Body of pancreas (tissue), 4 donors: Measurements from ENCODE around the gene WNT9A. TPM values are rescaled to one million over a fixed set of nuclear protein-coding genes. Genes with fewer than 3 reads are reported as not detected.

Experiments used
- ATAC-seq: fragments of 150-250 bp; one replicate; pipeline ENCODE4 v1.9.1; 2016
- DNase-seq, 4 donors: peaks; one replicate each; pipeline ENCODE4 v3.0.0-alpha.2; 2019
- H3K27ac ChIP-seq, 4 donors: fragments of 200-600 bp; sonication (generic); 1 replicate in 3 of 4; 2 replicates in 1 of 4; pipeline versions ENCODE4 v1.5.1 to v1.6.1; 2016 to 2019; ENCODE audit warnings: mild to moderate bottlenecking in 1 of 4, mixed read lengths in 1 of 4, moderate library complexity in 1 of 4
- H3K27me3 ChIP-seq, 2 donors: fragments of 200-600 bp; sonication (generic); one replicate each; pipeline ENCODE4 v1.6.0; 2016; ENCODE audit warnings: mild to moderate bottlenecking in 1 of 2
- H3K36me3 ChIP-seq, 2 donors: fragments of 200-600 bp; sonication (generic); replicated peaks in 1 of 2; 2 replicates each; pipeline ENCODE4 v1.5.1; 2016; ENCODE audit warnings: low read depth in 2 of 2; ENCODE audit not compliant: insufficient read depth in 1 of 2
- H3K4me1 ChIP-seq: fragments of 200-600 bp; sonication (generic); one replicate; pipeline ENCODE4 v1.6.0; 2016
- H3K4me3 ChIP-seq, 2 donors: fragments of 200-600 bp; sonication (generic); 1 replicate in 1 of 2; 2 replicates in 1 of 2; pipeline ENCODE4 v1.5.1; 2016 to 2019
- H3K9me3 ChIP-seq, 3 donors: fragments of 200-600 bp; sonication (generic); 1 replicate in 2 of 3; 2 replicates in 1 of 3; pipeline ENCODE4 v1.5.1; 2016
- POLR2A ChIP-seq, 3 donors: fragments of 450-650 bp; IDR thresholded peaks; one replicate each; pipeline ENCODE4 v1.6.1; 2016; ENCODE audit warnings: antibody characterized with exemption in 3 of 3, mild to moderate bottlenecking in 2 of 3
- WGBS, 2 donors: methylation state at CpG; one replicate each; pipeline ENCODE4 v1.1.5; 2017; 5-methylcytosine and 5-hydroxymethylcytosine counted together
- intact Hi-C: fragments of 100-400 bp; cut with DNase I; formaldehyde crosslinking; loops from one replicate; pipeline ENCODE4 v1.15.1; 2023
- total RNA-seq, 2 donors: library from RNA; depleted of rRNA; stranded (reverse); fragments of >200 nt; gene quantifications; one replicate each; pipeline ENCODE4 v1.1.0, GENCODE V29; 2016
- TF ChIP-seq, protein P1 (sequence below), 7 experiments: fragments of 450-650 bp in 4 of 7; fragments of 200-600 bp in 3 of 7; sonication (generic) in 3 of 7; IDR thresholded peaks; one replicate each; pipeline ENCODE4 v1.5.1; 2016 to 2019; ENCODE audit warnings: antibody characterized with exemption in 7 of 7

WNT9A gene
- total RNA-seq, 2 donors from 2014 or later: 0.66 to 2.1 TPM

DNA sequence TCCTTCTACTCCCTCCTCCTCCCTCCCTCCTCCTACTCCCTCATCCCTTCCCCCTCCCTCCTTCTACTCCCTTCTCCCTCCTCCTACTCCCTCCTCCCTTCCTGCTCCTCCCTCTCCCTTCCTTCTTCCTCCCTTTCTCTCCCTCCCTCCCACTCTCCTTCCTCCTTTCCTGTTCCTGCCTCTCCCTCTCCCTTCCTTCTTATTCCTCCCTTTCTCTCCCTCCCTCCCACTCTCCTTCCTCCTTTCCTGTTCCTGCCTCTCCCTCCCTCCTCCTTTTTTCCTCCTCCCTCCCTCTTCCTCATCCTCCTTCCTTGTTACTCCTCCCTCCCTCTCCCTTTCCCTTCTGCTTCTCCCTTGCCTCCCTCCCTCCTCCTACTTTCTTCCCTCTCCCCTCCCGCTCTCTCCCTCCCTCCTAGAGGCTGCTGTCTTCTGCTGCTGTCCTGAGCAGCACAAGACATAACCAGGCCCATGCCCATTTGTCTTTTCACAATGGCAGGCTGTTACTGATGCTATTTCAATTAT lies 41.1 kb downstream of the WNT9A start:
- 90 to 100% methylated on average over 1 of the region's 1 CpG for WGBS, 2 donors
- TF ChIP-seq, protein P1, sequence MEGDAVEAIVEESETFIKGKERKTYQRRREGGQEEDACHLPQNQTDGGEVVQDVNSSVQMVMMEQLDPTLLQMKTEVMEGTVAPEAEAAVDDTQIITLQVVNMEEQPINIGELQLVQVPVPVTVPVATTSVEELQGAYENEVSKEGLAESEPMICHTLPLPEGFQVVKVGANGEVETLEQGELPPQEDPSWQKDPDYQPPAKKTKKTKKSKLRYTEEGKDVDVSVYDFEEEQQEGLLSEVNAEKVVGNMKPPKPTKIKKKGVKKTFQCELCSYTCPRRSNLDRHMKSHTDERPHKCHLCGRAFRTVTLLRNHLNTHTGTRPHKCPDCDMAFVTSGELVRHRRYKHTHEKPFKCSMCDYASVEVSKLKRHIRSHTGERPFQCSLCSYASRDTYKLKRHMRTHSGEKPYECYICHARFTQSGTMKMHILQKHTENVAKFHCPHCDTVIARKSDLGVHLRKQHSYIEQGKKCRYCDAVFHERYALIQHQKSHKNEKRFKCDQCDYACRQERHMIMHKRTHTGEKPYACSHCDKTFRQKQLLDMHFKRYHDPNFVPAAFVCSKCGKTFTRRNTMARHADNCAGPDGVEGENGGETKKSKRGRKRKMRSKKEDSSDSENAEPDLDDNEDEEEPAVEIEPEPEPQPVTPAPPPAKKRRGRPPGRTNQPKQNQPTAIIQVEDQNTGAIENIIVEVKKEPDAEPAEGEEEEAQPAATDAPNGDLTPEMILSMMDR (IDR thresholded peaks at IDR 0.05): no peak
- no peak for TF ChIP-seq POLR2A (IDR thresholded peaks at IDR 0.05)
- Histone ChIP-seq H3K27me3 (no peaks in the 10 kb centered on the region), H3K4me3 (no peak overlapping the region), H3K9me3 (no peaks in the 10 kb centered on the region), H3K4me1 (peaks cover 10% of the 10 kb centered on the region), H3K27ac (no peak overlapping the region), H3K36me3 (no peaks in the 10 kb centered on the region)
- ATAC-seq: no peak
- intact Hi-C loops: no loop called here
- no peak for DNase-seq

DNA sequence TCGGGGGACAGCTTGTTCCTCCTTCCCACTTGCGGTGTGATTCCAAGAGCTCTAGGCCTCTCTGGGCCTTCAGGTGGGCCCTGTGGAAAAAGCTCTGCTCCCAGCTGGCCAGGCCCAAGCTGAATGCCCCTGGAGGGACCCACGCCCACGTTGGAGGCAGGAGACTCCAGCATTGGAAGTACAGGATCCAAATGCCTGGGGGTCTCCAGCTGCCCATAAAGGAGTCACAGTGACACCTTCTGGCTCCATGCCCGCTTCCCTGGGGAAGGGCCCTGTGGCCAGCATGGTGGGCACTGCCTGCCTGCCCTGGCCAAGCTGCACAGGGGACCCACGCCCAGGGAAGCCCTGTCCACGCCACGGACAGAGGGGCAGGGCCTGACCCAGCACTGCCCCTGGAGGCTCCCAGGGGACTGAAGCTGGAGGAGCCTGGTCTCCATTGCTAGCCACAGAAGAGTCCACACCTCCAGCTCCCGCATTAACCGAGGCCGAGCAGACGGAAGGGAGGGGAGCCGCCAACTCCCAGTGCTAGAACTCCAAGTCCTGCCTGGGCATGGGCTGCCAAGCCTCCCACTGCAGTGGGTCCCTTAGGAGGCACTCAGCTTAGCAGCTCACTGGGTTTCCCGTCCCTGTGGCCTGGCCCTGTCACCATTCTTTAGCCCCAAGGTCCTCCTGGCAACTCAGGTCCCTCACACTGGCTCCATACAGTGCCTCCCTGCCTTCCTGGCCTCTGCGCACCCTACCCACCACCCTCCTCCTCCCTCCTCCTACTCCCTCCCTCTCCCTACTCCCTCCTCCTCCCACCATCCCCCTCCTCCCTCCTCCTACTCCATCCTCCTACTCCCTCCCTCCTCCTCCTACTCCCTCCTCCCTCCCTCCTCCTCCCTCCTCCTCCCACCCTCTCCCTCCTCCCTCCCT lies 41.9 kb downstream of the WNT9A start:
- H3K36me3 ChIP-seq: no peaks in the 10 kb centered on the region
- no peaks in the 10 kb centered on the region for H3K27me3 ChIP-seq
- H3K4me1 ChIP-seq: peaks cover 10% of the 10 kb centered on the region
- no peak overlapping the region for H3K27ac ChIP-seq
- no peak overlapping the region for H3K4me3 ChIP-seq
- ATAC-seq (no peak), DNase-seq (no peak)
- TF ChIP-seq, protein P1 (IDR thresholded peaks at IDR 0.05): no peak
- TF ChIP-seq POLR2A (IDR thresholded peaks at IDR 0.05): no peak
- no peaks in the 10 kb centered on the region for H3K9me3 ChIP-seq
- intact Hi-C loops: no loop called here
- WGBS, 2 donors: 90 to 93% methylated on average over 8 to 12 of the region's 15 CpGs

DNA sequence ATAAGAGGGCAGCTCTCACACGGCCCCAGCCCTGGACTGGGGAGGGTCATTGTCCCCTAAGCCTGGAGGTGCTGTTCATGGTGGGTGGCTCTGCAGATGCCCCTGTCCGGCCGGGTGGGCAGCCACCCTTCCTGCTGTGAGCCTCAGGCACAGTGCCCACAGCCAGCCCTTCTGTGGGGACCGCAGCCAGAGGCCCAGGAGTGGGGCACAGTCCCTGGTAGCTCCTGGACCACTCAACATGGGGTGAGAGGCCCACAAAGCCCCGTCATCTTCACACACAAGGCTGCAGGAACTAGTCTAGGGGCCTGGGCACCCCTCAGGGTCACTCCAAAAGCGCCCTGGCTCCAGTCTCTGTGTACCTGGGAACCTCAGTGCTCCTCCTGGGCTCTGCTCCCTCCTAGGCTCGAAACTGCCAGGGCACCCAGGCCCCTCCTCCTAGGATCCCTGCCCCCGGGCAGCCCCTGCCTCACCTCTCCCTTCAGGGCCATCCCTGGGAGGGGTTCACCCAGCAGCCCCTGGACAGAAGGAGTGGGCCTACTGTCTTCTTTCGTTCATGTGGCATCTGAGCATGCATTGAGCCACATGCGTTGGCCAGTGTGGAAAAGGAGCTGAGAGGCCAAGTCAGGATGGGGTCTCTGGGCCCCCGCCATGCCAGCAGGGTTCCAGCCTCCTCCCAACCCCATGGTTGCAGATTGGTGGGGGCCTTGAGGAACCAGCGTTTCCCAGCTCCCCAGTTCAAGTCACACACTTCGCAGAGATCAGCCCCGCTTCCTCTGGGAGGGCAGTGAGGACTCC lies 43.0 kb downstream of the WNT9A start:
- Histone ChIP-seq H3K27ac (no peak overlapping the region), H3K4me1 (peaks cover 10% of the 10 kb centered on the region), H3K9me3 (no peaks in the 10 kb centered on the region), H3K36me3 (no peaks in the 10 kb centered on the region), H3K27me3 (no peaks in the 10 kb centered on the region), H3K4me3 (no peak overlapping the region)
- DNase-seq: no peak
- no peak for TF ChIP-seq POLR2A (IDR thresholded peaks at IDR 0.05)
- TF ChIP-seq, protein P1 (IDR thresholded peaks at IDR 0.05): no peak
- 90 to 96% methylated on average over 7 to 13 of the region's 14 CpGs for WGBS, 2 donors
- ATAC-seq: no peak
- intact Hi-C loops: no loop called here

DNA sequence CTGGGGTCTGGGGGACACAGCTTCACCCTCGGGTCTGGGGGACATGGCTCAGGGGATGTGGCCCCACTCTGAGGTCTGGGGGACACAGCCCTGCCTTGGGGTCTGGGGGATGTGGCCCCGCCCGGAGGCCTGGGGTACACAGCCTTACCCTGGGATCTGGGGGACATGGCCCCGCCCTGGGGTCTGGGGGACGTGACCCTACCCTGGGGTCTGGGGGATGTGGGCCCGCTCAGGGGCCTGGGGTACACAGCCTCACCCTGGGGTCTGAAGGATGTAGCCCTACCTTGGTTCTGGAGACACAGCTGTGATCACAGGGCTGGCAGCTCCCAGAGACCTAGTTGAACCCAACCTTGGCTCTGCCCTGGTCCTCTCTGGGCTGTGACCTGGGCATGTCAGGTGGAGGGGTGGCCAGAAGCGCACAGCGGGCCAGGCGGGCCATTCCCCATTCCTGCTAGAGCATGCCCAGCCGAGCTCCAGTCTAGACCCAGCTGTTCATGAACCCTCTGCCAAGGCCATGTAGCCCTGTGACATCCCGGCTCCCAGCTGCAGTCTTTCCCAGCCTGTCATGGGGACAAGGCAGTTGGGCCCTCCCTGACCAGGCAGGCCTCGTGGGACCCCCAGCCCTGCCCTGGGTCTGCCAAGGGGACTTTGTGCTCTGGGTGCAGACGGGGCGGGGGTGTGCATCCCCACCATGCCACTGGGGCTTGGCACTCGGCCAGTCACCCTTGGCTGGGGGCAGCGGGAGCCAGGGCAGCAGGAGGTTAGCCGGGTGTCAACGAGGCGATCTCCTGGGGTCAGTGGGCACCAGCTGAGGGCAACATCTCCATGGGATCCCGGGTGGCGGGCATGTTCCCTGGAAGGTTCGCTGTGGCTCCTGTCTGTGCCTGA lies 43.9 kb downstream of the WNT9A start:
- peak; percentile 44 to 80 (median 66) for DNase-seq
- no peaks in the 10 kb centered on the region for H3K36me3 ChIP-seq
- WGBS, 2 donors: 71 to 100% methylated on average over 5 to 18 of the region's 22 CpGs
- no peaks in the 10 kb centered on the region for H3K9me3 ChIP-seq
- intact Hi-C loops: no loop called here
- H3K27ac ChIP-seq: no peak overlapping the region
- peaks cover 10% of the 10 kb centered on the region for H3K4me1 ChIP-seq
- H3K4me3 ChIP-seq: no peak overlapping the region
- ATAC-seq: peak; percentile 49
- H3K27me3 ChIP-seq: no peaks in the 10 kb centered on the region
- no peak for TF ChIP-seq POLR2A (IDR thresholded peaks at IDR 0.05)
- TF ChIP-seq, protein P1 (IDR thresholded peaks at IDR 0.05): no peak
